Activated CD8-positive, alpha-beta T cell treated with anti-CD3 and anti-CD28 coated beads for 36 hours (primary cell): ENCODE data around the gene KCNK6. TPM values are rescaled to one million over a fixed set of nuclear protein-coding genes. Genes with fewer than 3 reads are reported as not detected.

Experiments
- ATAC-seq: fragments of 200-7000 bp; cut with Tn5 transposase; one replicate; pipeline ENCODE4 v1.10.0; 2021; ENCODE audit warnings: mild to moderate bottlenecking, moderate library complexity
- CTCF ChIA-PET: fragments of 350-600 bp; sonication (Branson Sonifier 250); formaldehyde crosslinking; loops from one replicate; lab custom pipeline; 2021; ENCODE audit warnings: antibody characterized with exemption; lab: Charles Lee
- POLR2A ChIA-PET: fragments of 350-600 bp; sonication (Branson Sonifier 250); formaldehyde crosslinking; loops from one replicate; lab custom pipeline; 2021; ENCODE audit warnings: antibody characterized with exemption; lab: Charles Lee
- DNase-seq: peaks from one replicate; pipeline ENCODE4 v3.0.0-alpha.2; 2020
- H3K27ac Mint-ChIP-seq: one replicate; pipeline ENCODE4 v1.8.0; 2021; ENCODE audit warnings: mild to moderate bottlenecking, mixed read lengths
- H3K27me3 Mint-ChIP-seq: one replicate; pipeline ENCODE4 v1.8.0; 2021; ENCODE audit warnings: mixed read lengths
- H3K36me3 Mint-ChIP-seq: one replicate; pipeline ENCODE4 v1.8.0; 2021; ENCODE audit warnings: low read depth, mixed read lengths
- H3K4me1 Mint-ChIP-seq: one replicate; pipeline ENCODE4 v1.8.0; 2021; ENCODE audit warnings: low read depth, mixed read lengths
- H3K4me3 Mint-ChIP-seq: one replicate; pipeline ENCODE4 v1.8.0; 2021; ENCODE audit warnings: mild to moderate bottlenecking, moderate library complexity, mixed read lengths
- H3K9me3 Mint-ChIP-seq: one replicate; pipeline ENCODE4 v1.8.0; 2021; ENCODE audit warnings: mixed read lengths
- CTCF ChIP-seq: fragments of 200-600 bp; IDR thresholded peaks from one replicate; pipeline ENCODE4 v1.8.0; 2022; ENCODE audit warnings: antibody characterized with exemption, mild to moderate bottlenecking
- intact Hi-C: fragments of 100-400 bp; cut with micrococcal nuclease; formaldehyde crosslinking; loops from one replicate; pipeline ENCODE4 v1.10.0; 2022
- total RNA-seq, 2 experiments: library from RNA; stranded (reverse); gene quantifications; one replicate each; pipeline ENCODE4 v1.2.3, GENCODE V29; 2021

Gene KCNK6
- total RNA-seq, 2 experiments from 2014 or later, result 10.3 to 11.9 TPM

GRCh38 chr19:38367041-38367440 lies 47.4 kb downstream of the KCNK6 start:
- ATAC-seq (no peak), DNase-seq (no peak)
- H3K4me1 Mint-ChIP-seq, result peaks cover 4% of the 10 kb centered on the region
- TF ChIP-seq CTCF, result no peak
- H3K36me3 Mint-ChIP-seq, result no peaks in the 10 kb centered on the region
- no peaks in the 10 kb centered on the region for H3K9me3 Mint-ChIP-seq
- peaks cover 4% of the 10 kb centered on the region for H3K27me3 Mint-ChIP-seq
- ChIA-PET CTCF (no interaction called here), POLR2A (no interaction called here)
- H3K4me3 Mint-ChIP-seq, result no peak overlapping the region
- intact Hi-C loops, result no loop called here
- H3K27ac Mint-ChIP-seq, result no peak overlapping the region

DNA sequence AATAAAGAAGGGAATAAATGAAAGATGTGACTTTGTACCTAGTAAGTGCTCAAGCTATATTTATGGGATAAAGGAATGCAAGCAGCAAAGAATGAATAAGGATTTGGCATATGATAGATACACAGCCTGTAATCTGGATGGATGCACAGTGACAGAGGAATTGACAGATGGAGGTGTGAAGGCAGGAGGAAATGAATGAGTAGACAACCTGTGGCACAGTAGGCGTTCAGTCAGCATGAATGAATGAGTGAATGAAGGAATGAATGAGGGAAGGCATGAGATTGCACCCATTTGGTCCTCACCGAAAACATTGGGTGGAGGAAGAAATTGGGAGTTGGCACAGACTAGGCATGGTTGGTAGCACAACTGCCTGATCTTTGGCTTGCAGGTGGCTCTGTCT lies 49.9 kb downstream of the KCNK6 start:
- H3K36me3 Mint-ChIP-seq, result peaks cover under 1% of the 10 kb centered on the region
- POLR2A ChIA-PET, result no interaction called here
- no peak for ATAC-seq
- intact Hi-C loops, result no loop called here
- H3K27ac Mint-ChIP-seq, result no peak overlapping the region
- H3K4me3 Mint-ChIP-seq, result no peak overlapping the region
- H3K4me1 Mint-ChIP-seq, result peaks cover 2% of the 10 kb centered on the region
- H3K27me3 Mint-ChIP-seq, result peaks cover 4% of the 10 kb centered on the region
- no peaks in the 10 kb centered on the region for H3K9me3 Mint-ChIP-seq
- CTCF ChIA-PET, result interaction anchor here (0.7 kb wide), 1 partner anchor 126 kb away, joined by 3 read pairs; no protein-coding TSS in a partner anchor
- DNase-seq, result no peak
- no peak for TF ChIP-seq CTCF

GRCh38 chr19:38370299-38370698 lies 50.7 kb downstream of the KCNK6 start:
- ChIA-PET POLR2A (no interaction called here), CTCF (no interaction called here)

GRCh38 chr19:38371081-38371480 lies 51.4 kb downstream of the KCNK6 start:
- Mint-ChIP-seq H3K36me3 (peaks cover 11% of the 10 kb centered on the region), H3K27ac (no peak overlapping the region)

More at GRCh38 chr19:38370299-38370698, 50.7 kb downstream of the KCNK6 start:
- Mint-ChIP-seq H3K27me3 (peaks cover 4% of the 10 kb centered on the region), H3K36me3 (peaks cover 7% of the 10 kb centered on the region), H3K4me3 (no peak overlapping the region), H3K9me3 (no peaks in the 10 kb centered on the region), H3K4me1 (peaks cover 7% of the 10 kb centered on the region), H3K27ac (no peak overlapping the region)
- intact Hi-C loops, result loop anchor here (5.0 kb wide), 1 partner anchor 33 kb away; the partner anchor contains the start of gene CATSPERG
- no peak for DNase-seq
- ATAC-seq, result no peak
- TF ChIP-seq CTCF, result no peak

More at GRCh38 chr19:38371081-38371480, 51.4 kb downstream of the KCNK6 start:
- CTCF ChIA-PET, result no interaction called here
- Mint-ChIP-seq H3K9me3 (no peaks in the 10 kb centered on the region), H3K27me3 (peaks cover 4% of the 10 kb centered on the region), H3K4me3 (no peak overlapping the region), H3K4me1 (peaks cover 15% of the 10 kb centered on the region)
- TF ChIP-seq CTCF, result no peak
- ATAC-seq, result no peak
- no peak for DNase-seq
- POLR2A ChIA-PET, result no interaction called here
- intact Hi-C loops, result loop anchor here (5.0 kb wide), 1 partner anchor 34 kb away; the partner anchor contains the start of gene CATSPERG
